ENCODE data around the gene FLRT1.

GRCh38 chr11:64038500-64038899 is 2.8 kb downstream of the FLRT1 start:
- TF ChIP-seq CTCF (IDR thresholded peaks at IDR 0.05) (no peak), POLR2A (IDR thresholded peaks at IDR 0.05) (no peak), POLR2AphosphoS5 (IDR thresholded peaks at IDR 0.05) (no peak), EP300 (IDR thresholded peaks at IDR 0.05) (no peak)

Measured in gastroesophageal sphincter (tissue), 3 donors.